ENCODE data around the gene SOS1.

- TF ChIP-seq CTCF (IDR thresholded peaks at IDR 0.05; ENCODE audit: insufficient read depth, low read depth, low read length) (no peak), EZH2 (IDR thresholded peaks at IDR 0.05; ENCODE audit: insufficient read depth, low read length) (no peak)
Observed at GRCh38 chr2:38978908-38979307, 141.9 kb downstream of the SOS1 start.
